Stomach (tissue), 9 donors: Measurements from ENCODE around the gene NSD2. TPM values are rescaled to one million over a fixed set of nuclear protein-coding genes. Genes with fewer than 3 reads are reported as not detected.

Experiments used
- DNase-seq, 2 donors: peaks; one replicate each; pipeline versions ENCODE4 v3.0.0 to v3.0.0-alpha.2; 2013 to 2019
- H3K27ac ChIP-seq, 5 donors: fragments of 200-600 bp in 4 of 5; sonication (generic) in 4 of 5; one replicate each; pipeline ENCODE4 v1.5.1; 2013 to 2019; ENCODE audit warnings: mild to moderate bottlenecking in 1 of 5, moderate library complexity in 1 of 5
- H3K27me3 ChIP-seq, 3 donors: fragments of 200-600 bp; sonication (generic); one replicate each; pipeline ENCODE4 v1.5.1; 2017 to 2019; ENCODE audit warnings: mixed run types in 1 of 3
- H3K36me3 ChIP-seq, 4 donors: fragments of 200-600 bp; sonication (generic); 1 replicate in 3 of 4; 2 replicates in 1 of 4; pipeline ENCODE4 v1.5.1; 2016 to 2019
- H3K4me1 ChIP-seq, 4 donors: fragments of 200-600 bp; sonication (generic); one replicate each; pipeline ENCODE4 v1.5.1; 2016 to 2019
- H3K4me3 ChIP-seq, 4 donors: fragments of 200-600 bp; sonication (generic) in 3 of 4; one replicate each; pipeline ENCODE4 v1.5.1; 2016 to 2019; ENCODE audit warnings: mild to moderate bottlenecking in 1 of 4
- H3K9me3 ChIP-seq, 4 donors: fragments of 200-600 bp; sonication (generic); one replicate each; pipeline ENCODE4 v1.5.1; 2016 to 2019
- CTCF ChIP-seq, 7 experiments: fragments of 450-650 bp in 4 of 7; fragments of 200-600 bp in 3 of 7; sonication (generic) in 3 of 7; IDR thresholded peaks; one replicate each; pipeline ENCODE4 v1.5.1; 2016 to 2019; ENCODE audit warnings: antibody characterized with exemption in 7 of 7, control low read depth in 2 of 7, mild to moderate bottlenecking in 1 of 7
- EP300 ChIP-seq: sonication (generic); formaldehyde crosslinking; IDR thresholded peaks from one replicate; pipeline ENCODE4 v1.6.1; 2017; ENCODE audit warnings: antibody characterized with exemption
- POLR2A ChIP-seq, 4 donors: fragments of 450-650 bp; IDR thresholded peaks; one replicate each; pipeline ENCODE4 v1.6.1; 2016; ENCODE audit warnings: antibody characterized with exemption in 4 of 4, control low read depth in 2 of 4, mild to moderate bottlenecking in 1 of 4, moderate library complexity in 1 of 4
- POLR2AphosphoS5 ChIP-seq, 3 donors: sonication (generic); formaldehyde crosslinking; IDR thresholded peaks; one replicate each; pipeline ENCODE4 v1.6.1; 2016; ENCODE audit warnings: antibody characterized with exemption in 3 of 3
- WGBS, 5 donors: extraction: QIAGEN DNeasy Blood & Tissue Kit in 3 of 5; methylation state at CpG; one replicate each; pipeline versions ENCODE4 v1.1.5 to v1.1.7; 2013 to 2018; 5-methylcytosine and 5-hydroxymethylcytosine counted together
- intact Hi-C: fragments of 100-400 bp; cut with DNase I; formaldehyde crosslinking; loops from one replicate; pipeline ENCODE4 v1.15.1; 2023; ENCODE audit warnings: low total_unique reads
- polyA plus RNA-seq, 3 donors: library from polyadenylated mRNA; stranded (reverse); fragments of 200-250 nt; gene quantifications; one replicate each; pipeline ENCODE4 v1.2.3, GENCODE V29; 2013
- total RNA-seq, 5 donors: library from RNA; depleted of rRNA; stranded (reverse); fragments of >200 nt; gene quantifications; one replicate each; pipeline versions ENCODE4 v1.1.0 to v1.2.3, GENCODE V29; 2014 to 2016
- donor health status: healthy with polysubstance abuse.
- donor health status: Bipolar disorder and iron deficiency.
- donor health status: healthy.

Gene NSD2
- total and polyA plus RNA-seq, 8 donors, result 4.9 to 176 (median 56.9) TPM

GRCh38 chr4:1895971-1896657 is 24.9 kb downstream of the NSD2 start:
- Histone ChIP-seq H3K27me3 (no peaks in the 10 kb centered on the region), H3K9me3 (no peaks in the 10 kb centered on the region), H3K27ac (no peak overlapping the region), H3K4me1 (peaks cover 0 to 11% (median 3%) of the 10 kb centered on the region in 4 donors), H3K4me3 (no peak overlapping the region), H3K36me3 (peaks cover 2 to 8% (median 7%) of the 10 kb centered on the region in 4 donors)
- no peak for DNase-seq
- WGBS, 5 donors, result 87 to 95% (median 94%) methylated on average over 7 to 8 of the region's 8 CpGs
- TF ChIP-seq CTCF (IDR thresholded peaks at IDR 0.05) (no peak), EP300 (no peak), POLR2AphosphoS5 (IDR thresholded peaks at IDR 0.05) (no peak), POLR2A (IDR thresholded peaks at IDR 0.05) (no peak)
- intact Hi-C loops, result no loop called here

GRCh38 chr4:1896658-1896991 is 25.4 kb downstream of the NSD2 start:
- Histone ChIP-seq H3K4me3 (no peak overlapping the region), H3K27me3 (no peaks in the 10 kb centered on the region), H3K27ac (no peak overlapping the region), H3K36me3 (peaks cover 7 to 13% (median 12%) of the 10 kb centered on the region in 4 donors), H3K9me3 (no peaks in the 10 kb centered on the region), H3K4me1 (peaks cover 0 to 11% (median 3%) of the 10 kb centered on the region in 4 donors)
- 90 to 95% (median 93%) methylated on average over 6 of the region's 6 CpGs for WGBS, 5 donors
- no peak for TF ChIP-seq CTCF (IDR thresholded peaks at IDR 0.05)
- no peak for TF ChIP-seq POLR2AphosphoS5 (IDR thresholded peaks at IDR 0.05)
- no peak for TF ChIP-seq POLR2A (IDR thresholded peaks at IDR 0.05)
- no peak for TF ChIP-seq EP300
- no peak for DNase-seq
- intact Hi-C loops, result no loop called here

GRCh38 chr4:1898007-1898406 is 26.8 kb downstream of the NSD2 start:
- TF ChIP-seq CTCF (IDR thresholded peaks at IDR 0.05), result no peak
- TF ChIP-seq EP300, result no peak
- no peak for TF ChIP-seq POLR2A (IDR thresholded peaks at IDR 0.05)
- no peak for TF ChIP-seq POLR2AphosphoS5 (IDR thresholded peaks at IDR 0.05)
- Histone ChIP-seq H3K9me3 (no peaks in the 10 kb centered on the region), H3K27me3 (no peaks in the 10 kb centered on the region), H3K4me3 (no peak overlapping the region), H3K4me1 (peaks cover 0 to 11% (median 3%) of the 10 kb centered on the region in 4 donors), H3K36me3 (peaks cover 14 to 26% (median 21%) of the 10 kb centered on the region in 4 donors), H3K27ac (no peak overlapping the region)
- 95 to 97% (median 96%) methylated on average over 6 of the region's 6 CpGs for WGBS, 5 donors
- intact Hi-C loops, result no loop called here
- DNase-seq, result no peak

- Histone ChIP-seq H3K4me3 (no peak overlapping the region), H3K27me3 (no peaks in the 10 kb centered on the region), H3K27ac (no peak overlapping the region), H3K4me1 (peaks cover 0 to 11% (median 3%) of the 10 kb centered on the region in 4 donors), H3K36me3 (peaks cover 15 to 33% (median 24%) of the 10 kb centered on the region in 4 donors), H3K9me3 (no peaks in the 10 kb centered on the region)
- intact Hi-C loops, result no loop called here
- 58 to 100% (median 81%) methylated on average over 1 of the region's 1 CpG for WGBS, 5 donors
- no peak for DNase-seq
- TF ChIP-seq CTCF (IDR thresholded peaks at IDR 0.05) (no peak), EP300 (no peak), POLR2A (IDR thresholded peaks at IDR 0.05) (no peak), POLR2AphosphoS5 (IDR thresholded peaks at IDR 0.05) (no peak)
Measured at GRCh38 chr4:1898681-1899080, 27.5 kb downstream of the NSD2 start.
